Thyroid gland (tissue), 4 donors: Measurements from ENCODE around the gene KCNAB1. TPM values are rescaled to one million over a fixed set of nuclear protein-coding genes. Genes with fewer than 3 reads are reported as not detected.

Source experiments
- DNase-seq, 2 donors: peaks; one replicate each; pipeline ENCODE4 v3.0.0-alpha.2; 2019
- H3K27ac ChIP-seq, 3 donors: fragments of 200-600 bp; sonication (generic); 1 replicate in 2 of 3; 2 replicates in 1 of 3; pipeline ENCODE4 v1.5.1; 2016 to 2019; ENCODE audit warnings: mild to moderate bottlenecking in 1 of 3, moderate library complexity in 1 of 3
- H3K27me3 ChIP-seq: fragments of 200-600 bp; sonication (generic); one replicate; pipeline ENCODE4 v1.5.1; 2019
- H3K36me3 ChIP-seq, 2 donors: fragments of 200-600 bp; sonication (generic); one replicate each; pipeline ENCODE4 v1.5.1; 2016 to 2019
- H3K4me1 ChIP-seq, 2 donors: fragments of 200-600 bp; sonication (generic); one replicate each; pipeline ENCODE4 v1.5.1; 2017 to 2019
- H3K4me3 ChIP-seq, 3 donors: fragments of 200-600 bp; sonication (generic); replicated peaks in 1 of 3; 1 replicate in 2 of 3; 2 replicates in 1 of 3; pipeline ENCODE4 v1.5.1; 2016; ENCODE audit warnings: mild to moderate bottlenecking in 1 of 3
- H3K9me3 ChIP-seq: fragments of 200-600 bp; sonication (generic); one replicate; pipeline ENCODE4 v1.5.1; 2017
- CTCF ChIP-seq, 6 experiments: fragments of 200-600 bp in 3 of 6; fragments of 450-650 bp in 3 of 6; sonication (generic) in 3 of 6; IDR thresholded peaks; one replicate each; pipeline ENCODE4 v1.5.1; 2016 to 2019; ENCODE audit warnings: antibody characterized with exemption in 6 of 6, mild to moderate bottlenecking in 2 of 6, inconsistent platforms in 1 of 6, moderate library complexity in 1 of 6
- POLR2A ChIP-seq, 2 donors: fragments of 450-650 bp; IDR thresholded peaks; one replicate each; pipeline ENCODE4 v1.6.1; 2017; ENCODE audit warnings: antibody characterized with exemption in 2 of 2, mild to moderate bottlenecking in 2 of 2, moderate library complexity in 1 of 2
- WGBS, 2 donors: methylation state at CpG; one replicate each; pipeline ENCODE4 v1.1.5; 2017; 5-methylcytosine and 5-hydroxymethylcytosine counted together
- intact Hi-C: fragments of 100-400 bp; cut with DNase I; formaldehyde crosslinking; loops from one replicate; pipeline ENCODE4 v1.15.1; 2023
- total RNA-seq, 4 donors: library from RNA; depleted of rRNA; stranded (reverse); fragments of >200 nt; gene quantifications; one replicate each; pipeline ENCODE4 v1.2.3, GENCODE V29; 2016

The KCNAB1 gene
- total RNA-seq, 4 donors from 2014 or later = 19.3 to 26.1 (median 22.9) TPM

- no peak overlapping the region for H3K27ac ChIP-seq
- H3K27me3 ChIP-seq = no peaks in the 10 kb centered on the region
- peaks cover 9 to 21% of the 10 kb centered on the region in 2 donors for H3K4me1 ChIP-seq
- H3K9me3 ChIP-seq = no peaks in the 10 kb centered on the region
- H3K36me3 ChIP-seq = no peaks in the 10 kb centered on the region
- no peak for TF ChIP-seq POLR2A (IDR thresholded peaks at IDR 0.05)
- TF ChIP-seq CTCF (IDR thresholded peaks at IDR 0.05) = no peak
- 96 to 97% methylated on average over 3 of the region's 3 CpGs for WGBS, 2 donors
- DNase-seq = no peak
- no peak overlapping the region for H3K4me3 ChIP-seq
- intact Hi-C loops = no loop called here
Observed at GRCh38 chr3:156378871-156379270, 258.5 kb downstream of the KCNAB1 start.

- H3K9me3 ChIP-seq = no peaks in the 10 kb centered on the region
- peak overlapping the region in 1 of 3 donors; percentile 24 for H3K27ac ChIP-seq
- H3K36me3 ChIP-seq = no peaks in the 10 kb centered on the region
- H3K4me3 ChIP-seq = no peak overlapping the region
- intact Hi-C loops = no loop called here
- 100% methylated on average over 1 of the region's 1 CpG for WGBS, 2 donors
- H3K27me3 ChIP-seq = no peaks in the 10 kb centered on the region
- H3K4me1 ChIP-seq = peaks cover 13 to 26% of the 10 kb centered on the region in 2 donors
- TF ChIP-seq POLR2A (IDR thresholded peaks at IDR 0.05) = no peak
- no peak for DNase-seq
Observed at GRCh38 chr3:156379327-156379726, 258.9 kb downstream of the KCNAB1 start.

- no peaks in the 10 kb centered on the region for H3K36me3 ChIP-seq
- H3K4me3 ChIP-seq = no peak overlapping the region
- H3K27ac ChIP-seq = peak overlapping the region in 2 of 3 donors; percentile 58 to 64
- H3K4me1 ChIP-seq = peaks cover 22 to 44% of the 10 kb centered on the region in 2 donors
- DNase-seq = no peak
- no peaks in the 10 kb centered on the region for H3K27me3 ChIP-seq
- 44 to 84% methylated on average over 1 of the region's 1 CpG for WGBS, 2 donors
- H3K9me3 ChIP-seq = no peaks in the 10 kb centered on the region
- TF ChIP-seq POLR2A (IDR thresholded peaks at IDR 0.05) (no peak), CTCF (IDR thresholded peaks at IDR 0.05) (no peak)
- intact Hi-C loops = loop anchor here (10.0 kb wide), 1 partner anchor 66 kb away; no protein-coding TSS in a partner anchor
Observed at GRCh38 chr3:156381253-156381652, 260.9 kb downstream of the KCNAB1 start.

GRCh38 chr3:156382458-156383346, 262.3 kb downstream of the KCNAB1 start:
- Histone ChIP-seq H3K27ac (peak overlapping the region; percentile 29 to 64 (median 58)), H3K4me1 (peaks cover 28 to 42% of the 10 kb centered on the region in 2 donors), H3K4me3 (no peak overlapping the region), H3K9me3 (no peaks in the 10 kb centered on the region), H3K27me3 (no peaks in the 10 kb centered on the region), H3K36me3 (no peaks in the 10 kb centered on the region)
- WGBS, 2 donors = 72 to 77% methylated on average over 9 of the region's 9 CpGs
- peak in 1 of 6 experiments; percentile 18 for TF ChIP-seq CTCF (IDR thresholded peaks at IDR 0.05)
- TF ChIP-seq POLR2A (IDR thresholded peaks at IDR 0.05) = no peak
- peak; percentile 29 to 47 for DNase-seq
- intact Hi-C loops = loop anchor here (10.0 kb wide), 1 partner anchor 68 kb away; no protein-coding TSS in a partner anchor

- Histone ChIP-seq H3K4me3 (no peak overlapping the region), H3K4me1 (peaks cover 28 to 46% of the 10 kb centered on the region in 2 donors), H3K27ac (peak overlapping the region; percentile 29 to 64 (median 58)), H3K27me3 (no peaks in the 10 kb centered on the region), H3K36me3 (no peaks in the 10 kb centered on the region), H3K9me3 (no peaks in the 10 kb centered on the region)
- intact Hi-C loops = loop anchor here (10.0 kb wide), 1 partner anchor 69 kb away; no protein-coding TSS in a partner anchor
- DNase-seq = peak; percentile 73 to 77
- no peak for TF ChIP-seq POLR2A (IDR thresholded peaks at IDR 0.05)
- no peak for TF ChIP-seq CTCF (IDR thresholded peaks at IDR 0.05)
- WGBS, 2 donors = 26 to 39% methylated on average over 6 of the region's 6 CpGs
Observed at GRCh38 chr3:156383441-156384025, 263.2 kb downstream of the KCNAB1 start.
